Fibroblast of lung (primary cell): Measurements from ENCODE around the gene GLO1. TPM values are rescaled to one million over a fixed set of nuclear protein-coding genes. Genes with fewer than 3 reads are reported as not detected.

Experiments used
- DNase-seq, 2 donors: peaks; one replicate each; pipeline versions ENCODE4 v3.0.0 to v3.0.0-alpha.2; 2010; ENCODE audit warnings: low read depth in 2 of 2
- H2AFZ ChIP-seq: 2 replicates; pipeline ENCODE4 v1.5.1; 2012; ENCODE audit warnings: low read length, control low read depth, inconsistent platforms
- H3K27ac ChIP-seq: 2 replicates; pipeline ENCODE4 v1.5.1; 2011; ENCODE audit warnings: low read length, control low read depth; ENCODE audit not compliant: insufficient read depth
- H3K27me3 ChIP-seq: 2 replicates; pipeline ENCODE4 v1.5.1; 2011; ENCODE audit warnings: mild to moderate bottlenecking, low read length; ENCODE audit not compliant: control insufficient read depth, insufficient read depth
- H3K36me3 ChIP-seq: 2 replicates; pipeline ENCODE4 v1.5.1; 2011; ENCODE audit warnings: low read length; ENCODE audit not compliant: control insufficient read depth, insufficient read depth
- H3K4me1 ChIP-seq: 2 replicates; pipeline ENCODE4 v1.5.1; 2011; ENCODE audit warnings: low read length; ENCODE audit not compliant: control insufficient read depth, insufficient read depth; ENCODE audit errors: extremely low read depth
- H3K4me2 ChIP-seq: 2 replicates; pipeline ENCODE4 v1.5.1; 2011; ENCODE audit warnings: low read length, control low read depth; ENCODE audit not compliant: insufficient read depth; ENCODE audit errors: extremely low read depth
- H3K4me3 ChIP-seq, 4 experiments: fragments of 200-600 bp in 1 of 4; sonication (generic) in 1 of 4; replicated peaks in 1 of 4; 2 replicates each; pipeline ENCODE4 v1.5.1; 2011 to 2016; ENCODE audit warnings: low read length in 4 of 4, low read depth in 3 of 4, mild to moderate bottlenecking in 3 of 4, control low read depth in 2 of 4, inconsistent platforms in 1 of 4, mixed read lengths in 1 of 4; ENCODE audit not compliant: insufficient read depth in 1 of 4; ENCODE audit errors: control extremely low read depth in 1 of 4
- H3K79me2 ChIP-seq: 2 replicates; pipeline ENCODE4 v1.5.1; 2012; ENCODE audit warnings: mild to moderate bottlenecking, low read length, inconsistent platforms; ENCODE audit not compliant: control insufficient read depth, insufficient read depth
- H3K9ac ChIP-seq: 2 replicates; pipeline ENCODE4 v1.5.1; 2011; ENCODE audit warnings: mild to moderate bottlenecking, low read length, control low read depth; ENCODE audit not compliant: insufficient read depth
- H3K9me3 ChIP-seq: 2 replicates; pipeline ENCODE4 v1.5.1; 2012; ENCODE audit warnings: low read depth, low read length; ENCODE audit not compliant: control insufficient read depth, insufficient read depth
- H4K20me1 ChIP-seq: 2 replicates; pipeline ENCODE4 v1.5.1; 2011; ENCODE audit warnings: low read length; ENCODE audit not compliant: control insufficient read depth, insufficient read depth; ENCODE audit errors: extremely low read depth
- CTCF ChIP-seq, 2 donors: IDR thresholded peaks in 1 of 2; conservative IDR thresholded peaks in 1 of 2; 1 replicate in 1 of 2; 2 replicates in 1 of 2; pipeline ENCODE4 v1.5.1; 2011 to 2012; ENCODE audit warnings: low read length in 2 of 2, control low read depth in 1 of 2, inconsistent platforms in 1 of 2, low read depth in 1 of 2, mild to moderate bottlenecking in 1 of 2
- EZH2 ChIP-seq: IDR thresholded peaks from 2 replicates; pipeline ENCODE4 v1.5.1; 2012; ENCODE audit warnings: low read length, control low read depth, mild to moderate bottlenecking; ENCODE audit errors: missing control alignments
- polyA plus RNA-seq, 2 donors: library from polyadenylated mRNA; depleted of rRNA in 1 of 2; stranded (reverse) in 1 of 2; unstranded in 1 of 2; fragments of >200 nt; gene quantifications; 2 replicates each; pipeline ENCODE4 v1.2.1, GENCODE V29; 2011 to 2012; ENCODE audit warnings: missing spikeins in 1 of 2
- total RNA-seq: library from RNA; depleted of rRNA; stranded (reverse); fragments of >200 nt; gene quantifications from 2 replicates; pipeline ENCODE4 v1.2.1, GENCODE V29; 2014

GLO1 gene
- total and polyA plus RNA-seq, 2 donors (not counting 1 experiment from before 2014, with no cell fraction given) = 126 to 143 TPM

- no peak overlapping the region for H3K27ac ChIP-seq
- no peaks in the 10 kb centered on the region for H4K20me1 ChIP-seq
- no peaks in the 10 kb centered on the region for H3K79me2 ChIP-seq
- DNase-seq = no peak
- TF ChIP-seq CTCF (conservative IDR thresholded peaks at IDR 0.05 in 1 of 2, IDR thresholded peaks at IDR 0.05 in 1 of 2; ENCODE audit: low read depth in 1 of 2, low read length in 2 of 2) (no peak), EZH2 (no peak)
- H3K36me3 ChIP-seq = no peaks in the 10 kb centered on the region
- no peaks in the 10 kb centered on the region for H3K9me3 ChIP-seq
- no peaks in the 10 kb centered on the region for H3K4me1 ChIP-seq
- peaks cover 23% of the 10 kb centered on the region for H3K27me3 ChIP-seq
- no peak overlapping the region for H3K9ac ChIP-seq
- no peak overlapping the region for H3K4me2 ChIP-seq
- H3K4me3 ChIP-seq = no peak overlapping the region
- H2AFZ ChIP-seq = no peak overlapping the region
Observed at GRCh38 chr6:38716825-38717224, 13.9 kb upstream of the GLO1 start.

GRCh38 chr6:38715016-38715689 is 12.2 kb upstream of the GLO1 start, which contains the start of gene DNAH8:
DNAH8 (plus strand) TSS chr6:38715311; CDS start chr6:38722810, 7,499 bp downstream.
- Histone ChIP-seq H3K9me3 (no peaks in the 10 kb centered on the region), H3K4me1 (no peaks in the 10 kb centered on the region), H3K27me3 (peaks cover 22% of the 10 kb centered on the region), H3K4me3 (peak within 1 kb of the TSS in 2 of 4 experiments; percentile 28 to 46), H3K4me2 (peak within 1 kb of the TSS; percentile 66), H4K20me1 (no peaks in the 10 kb centered on the region), H3K27ac (no peak within 1 kb of the TSS), H2AFZ (no peak within 1 kb of the TSS), H3K79me2 (no peaks in the 10 kb centered on the region), H3K9ac (no peak within 1 kb of the TSS), H3K36me3 (no peaks in the 10 kb centered on the region)
- DNase-seq = peak in 1 of 2 donors; percentile 18
- peak; percentile 50 for TF ChIP-seq EZH2
- no peak for TF ChIP-seq CTCF (conservative IDR thresholded peaks at IDR 0.05 in 1 of 2, IDR thresholded peaks at IDR 0.05 in 1 of 2; ENCODE audit: low read depth in 1 of 2, low read length in 2 of 2)

- no peak overlapping the region for H3K9ac ChIP-seq
- H2AFZ ChIP-seq = no peak overlapping the region
- no peaks in the 10 kb centered on the region for H4K20me1 ChIP-seq
- no peak overlapping the region for H3K27ac ChIP-seq
- H3K36me3 ChIP-seq = no peaks in the 10 kb centered on the region
- no peaks in the 10 kb centered on the region for H3K9me3 ChIP-seq
- DNase-seq = no peak
- no peak for TF ChIP-seq CTCF (conservative IDR thresholded peaks at IDR 0.05 in 1 of 2, IDR thresholded peaks at IDR 0.05 in 1 of 2; ENCODE audit: low read depth in 1 of 2, low read length in 2 of 2)
- no peak for TF ChIP-seq EZH2
- H3K27me3 ChIP-seq = peaks cover 17% of the 10 kb centered on the region
- no peaks in the 10 kb centered on the region for H3K79me2 ChIP-seq
- H3K4me3 ChIP-seq = peak overlapping the region in 2 of 4 experiments; percentile 28 to 46
- H3K4me2 ChIP-seq = no peak overlapping the region
- no peaks in the 10 kb centered on the region for H3K4me1 ChIP-seq
Observed at GRCh38 chr6:38714239-38715015, 11.5 kb upstream of the GLO1 start.
